Left ventricle myocardium inferior (tissue), 1 donor: ENCODE measurements around the gene SMIM36. TPM values are rescaled to one million over a fixed set of nuclear protein-coding genes. Genes with fewer than 3 reads are reported as not detected.
"Not testable (repeated sequence)": the region's sequence is repeated elsewhere in the genome, so short reads cannot be mapped to it uniquely, and the experiment has no call there.

Experiments used
- DNase-seq: peaks from one replicate; pipeline ENCODE4 v3.0.0-alpha.2; 2020
- H3K27ac ChIP-seq: fragments of 200-600 bp; replicated peaks from 2 replicates; pipeline ENCODE4 v1.8.0; 2021
- H3K27me3 ChIP-seq: fragments of 200-600 bp; 2 replicates; pipeline ENCODE4 v1.8.0; 2021; ENCODE audit warnings: low read depth
- H3K36me3 ChIP-seq: fragments of 200-600 bp; 2 replicates; pipeline ENCODE4 v1.8.0; 2021
- H3K4me1 ChIP-seq: fragments of 200-600 bp; 2 replicates; pipeline ENCODE4 v1.8.0; 2021
- H3K4me3 ChIP-seq: fragments of 200-600 bp; 2 replicates; pipeline ENCODE4 v1.8.0; 2021; ENCODE audit warnings: mild to moderate bottlenecking, moderate library complexity
- H3K9me3 ChIP-seq: fragments of 200-600 bp; replicated peaks from 2 replicates; pipeline ENCODE4 v1.8.0; 2021
- intact Hi-C: fragments of 100-400 bp; cut with micrococcal nuclease; formaldehyde crosslinking; loops from one replicate; pipeline ENCODE4 v1.11.0; 2022
- total RNA-seq: library from RNA; stranded (reverse); fragmentation: NEBNext Ultra II Directional; extraction: Animal tissue kit (Norgen Biotek cat#: 25700); gene quantifications from one replicate; pipeline ENCODE4 v1.2.1, GENCODE V29; 2021
- TF ChIP-seq, protein P1 (sequence below): fragments of 200-600 bp; IDR thresholded peaks from 2 replicates; pipeline ENCODE4 v1.8.0; 2021; ENCODE audit warnings: antibody characterized with exemption, mild to moderate bottlenecking, borderline replicate concordance
- donor health status: DM: no; HTN: yes; CAD: no; lungs with severe emphysema.

The SMIM36 gene
- total RNA-seq, 1 donor from 2014 or later: not detected

DNA sequence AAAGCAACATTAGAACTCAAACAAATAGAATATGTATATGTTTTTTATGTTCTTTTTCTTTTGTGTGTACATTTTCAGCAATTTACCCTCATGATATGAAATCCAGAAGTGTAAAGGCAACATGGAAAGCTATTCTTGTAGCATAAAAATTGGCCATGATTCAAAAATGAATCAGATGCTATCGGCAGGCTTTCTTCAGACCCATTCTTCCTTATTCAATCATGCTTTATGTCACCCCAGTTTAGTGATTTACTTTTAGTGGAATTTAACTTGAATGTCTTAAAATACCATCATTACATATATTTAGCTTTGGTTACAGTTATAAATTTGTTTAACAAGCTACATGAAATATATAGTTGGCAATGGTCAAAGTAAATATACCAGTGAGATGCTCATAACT is 21.4 kb upstream of the SMIM36 start:
- Histone ChIP-seq H3K27ac (no peak overlapping the region), H3K4me1 (no peaks in the 10 kb centered on the region), H3K4me3 (no peak overlapping the region), H3K9me3 (no peaks in the 10 kb centered on the region), H3K27me3 (peaks cover 6% of the 10 kb centered on the region), H3K36me3 (no peaks in the 10 kb centered on the region)
- TF ChIP-seq, protein P1, sequence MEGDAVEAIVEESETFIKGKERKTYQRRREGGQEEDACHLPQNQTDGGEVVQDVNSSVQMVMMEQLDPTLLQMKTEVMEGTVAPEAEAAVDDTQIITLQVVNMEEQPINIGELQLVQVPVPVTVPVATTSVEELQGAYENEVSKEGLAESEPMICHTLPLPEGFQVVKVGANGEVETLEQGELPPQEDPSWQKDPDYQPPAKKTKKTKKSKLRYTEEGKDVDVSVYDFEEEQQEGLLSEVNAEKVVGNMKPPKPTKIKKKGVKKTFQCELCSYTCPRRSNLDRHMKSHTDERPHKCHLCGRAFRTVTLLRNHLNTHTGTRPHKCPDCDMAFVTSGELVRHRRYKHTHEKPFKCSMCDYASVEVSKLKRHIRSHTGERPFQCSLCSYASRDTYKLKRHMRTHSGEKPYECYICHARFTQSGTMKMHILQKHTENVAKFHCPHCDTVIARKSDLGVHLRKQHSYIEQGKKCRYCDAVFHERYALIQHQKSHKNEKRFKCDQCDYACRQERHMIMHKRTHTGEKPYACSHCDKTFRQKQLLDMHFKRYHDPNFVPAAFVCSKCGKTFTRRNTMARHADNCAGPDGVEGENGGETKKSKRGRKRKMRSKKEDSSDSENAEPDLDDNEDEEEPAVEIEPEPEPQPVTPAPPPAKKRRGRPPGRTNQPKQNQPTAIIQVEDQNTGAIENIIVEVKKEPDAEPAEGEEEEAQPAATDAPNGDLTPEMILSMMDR: no peak
- no peak for DNase-seq
- intact Hi-C loops: no loop called here

DNA sequence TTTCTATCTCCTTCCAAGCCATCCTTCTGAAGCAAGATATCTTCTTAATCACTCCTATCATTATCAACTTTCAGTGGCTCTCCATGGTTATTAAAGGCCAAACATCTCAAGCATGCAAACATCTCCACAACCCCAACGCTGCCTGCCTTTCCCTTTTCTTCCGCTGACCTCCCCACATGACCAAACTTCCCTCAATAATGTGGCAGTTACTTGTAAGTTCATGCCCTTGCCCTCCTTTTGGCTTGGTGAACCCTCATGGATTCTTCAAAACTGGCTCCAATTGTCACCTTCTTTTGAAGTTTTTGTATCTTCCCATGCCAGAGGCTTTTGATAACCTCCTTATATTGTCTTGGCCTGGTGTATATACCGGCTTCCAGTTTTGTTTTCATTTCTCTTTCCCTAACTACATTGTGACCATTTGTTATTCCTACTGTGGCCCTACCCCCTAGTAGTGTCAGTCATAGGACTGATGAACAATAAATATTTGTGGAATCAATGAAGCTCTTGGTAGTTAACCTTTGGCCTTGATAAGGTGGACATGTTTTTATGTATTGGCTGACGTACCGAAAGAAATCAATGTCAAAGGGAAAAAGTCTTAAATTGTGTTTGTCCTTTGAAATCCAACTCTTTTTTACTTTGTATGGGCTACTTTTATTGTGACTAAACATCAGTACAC is 19.9 kb upstream of the SMIM36 start:
- Histone ChIP-seq H3K27me3 (no peaks in the 10 kb centered on the region), H3K36me3 (no peaks in the 10 kb centered on the region), H3K4me1 (no peaks in the 10 kb centered on the region), H3K9me3 (no peaks in the 10 kb centered on the region), H3K27ac (no peak overlapping the region), H3K4me3 (no peak overlapping the region)
- no peak for DNase-seq
- intact Hi-C loops: no loop called here
- TF ChIP-seq, protein P1: no peak

DNA sequence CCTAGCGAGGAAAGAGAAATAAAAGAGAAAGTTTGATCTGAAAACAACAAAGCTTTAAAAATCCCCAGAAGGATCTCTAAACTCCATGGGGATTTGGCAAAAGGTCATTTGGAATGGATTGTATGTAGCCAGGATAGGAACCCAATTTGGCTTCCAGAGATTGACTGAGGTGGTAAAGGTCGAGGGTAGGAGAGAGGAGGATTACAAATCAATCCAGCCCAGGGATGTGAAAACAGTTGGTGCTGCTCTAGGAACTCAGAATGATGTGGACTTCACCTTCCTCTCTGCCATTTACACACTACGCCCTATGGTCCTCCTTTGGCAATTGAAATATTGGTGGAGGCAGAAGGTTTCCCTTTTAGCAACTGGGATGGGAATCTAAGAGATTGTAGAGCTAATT is 18.8 kb upstream of the SMIM36 start:
- Histone ChIP-seq H3K27me3 (peaks cover 5% of the 10 kb centered on the region), H3K36me3 (no peaks in the 10 kb centered on the region), H3K4me1 (no peaks in the 10 kb centered on the region), H3K9me3 (no peaks in the 10 kb centered on the region), H3K4me3 (no peak overlapping the region), H3K27ac (no peak overlapping the region)
- intact Hi-C loops: no loop called here
- no peak for DNase-seq
- TF ChIP-seq, protein P1: no peak

DNA sequence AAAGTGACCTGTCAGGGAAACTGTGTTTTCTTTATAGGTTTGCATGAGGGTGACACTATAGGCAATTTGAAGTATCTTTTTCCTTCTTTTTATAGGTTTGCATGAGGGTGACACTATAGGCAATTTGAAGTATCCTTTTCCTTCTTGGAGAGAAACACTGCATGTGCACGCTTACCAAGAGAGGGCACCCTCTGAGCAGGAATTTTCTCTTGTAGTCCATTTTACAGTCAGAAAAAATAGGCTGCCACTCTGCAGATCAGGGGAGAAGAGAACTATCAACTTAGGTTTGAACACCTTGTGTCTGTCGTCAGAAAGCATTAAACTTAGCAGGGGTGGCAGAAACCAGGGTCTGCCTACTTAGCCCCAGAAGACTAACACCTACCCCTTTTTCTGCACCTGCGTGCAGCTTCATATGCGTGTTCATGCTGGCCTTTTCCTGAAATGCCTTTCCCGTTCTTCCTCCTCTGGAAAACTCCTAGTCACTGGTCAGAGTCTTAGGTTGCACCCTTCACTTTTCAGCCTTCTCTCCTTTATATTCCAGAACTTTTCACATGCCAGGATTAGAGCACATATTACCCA is 16.4 kb upstream of the SMIM36 start:
- Histone ChIP-seq H3K27me3 (peaks cover 5% of the 10 kb centered on the region), H3K27ac (no peak overlapping the region), H3K36me3 (no peaks in the 10 kb centered on the region), H3K4me3 (no peak overlapping the region), H3K9me3 (no peaks in the 10 kb centered on the region), H3K4me1 (no peaks in the 10 kb centered on the region)
- intact Hi-C loops: loop anchor here (2.0 to 10.0 kb wide), 2 partner anchors 243 to 297 kb away; no protein-coding TSS in a partner anchor
- no peak for DNase-seq
- TF ChIP-seq, protein P1: peak; percentile 67

DNA sequence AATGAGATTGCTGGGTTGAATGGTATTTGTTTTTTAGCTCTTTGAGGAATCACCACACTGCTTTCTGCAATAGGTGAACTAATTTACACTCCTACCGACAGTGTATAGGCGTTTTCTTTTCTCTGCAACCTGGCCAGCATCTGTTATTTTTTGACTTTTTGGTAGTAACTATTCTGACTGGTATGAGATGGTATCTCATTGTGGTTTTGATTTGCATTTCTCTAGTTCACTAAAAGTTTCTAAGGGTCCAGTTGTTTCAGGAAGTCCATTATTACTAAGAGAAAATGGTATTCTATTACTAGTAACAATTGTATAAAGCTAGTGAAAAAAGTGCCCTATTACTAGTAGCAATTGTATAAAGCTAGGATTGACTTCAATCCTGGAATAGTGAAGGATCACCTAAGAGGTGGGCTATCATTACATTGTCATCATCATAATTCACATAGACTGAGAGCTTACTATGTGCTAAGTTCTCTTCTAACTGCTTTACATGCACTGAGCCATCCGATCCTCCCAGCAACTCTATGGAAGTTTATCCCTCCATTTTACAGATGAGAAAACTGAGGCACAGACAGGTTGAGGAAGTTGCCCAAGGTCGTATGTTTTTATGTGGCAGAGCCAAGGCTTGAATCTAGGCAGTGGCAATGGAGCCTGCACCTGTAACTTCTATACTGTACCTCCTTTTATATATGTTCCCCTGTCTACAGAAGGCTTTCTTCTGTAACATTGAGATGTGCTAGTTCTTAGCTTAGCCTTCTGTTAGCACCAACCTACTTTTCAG is 13.4 kb upstream of the SMIM36 start:
- Histone ChIP-seq H3K4me3 (no peak overlapping the region), H3K27me3 (peaks cover 29% of the 10 kb centered on the region), H3K36me3 (no peaks in the 10 kb centered on the region), H3K9me3 (no peaks in the 10 kb centered on the region), H3K27ac (no peak overlapping the region), H3K4me1 (no peaks in the 10 kb centered on the region)
- intact Hi-C loops: loop anchor here (10.0 kb wide), 1 partner anchor 300 kb away; no protein-coding TSS in a partner anchor
- no peak for DNase-seq
- TF ChIP-seq, protein P1: no peak

DNA sequence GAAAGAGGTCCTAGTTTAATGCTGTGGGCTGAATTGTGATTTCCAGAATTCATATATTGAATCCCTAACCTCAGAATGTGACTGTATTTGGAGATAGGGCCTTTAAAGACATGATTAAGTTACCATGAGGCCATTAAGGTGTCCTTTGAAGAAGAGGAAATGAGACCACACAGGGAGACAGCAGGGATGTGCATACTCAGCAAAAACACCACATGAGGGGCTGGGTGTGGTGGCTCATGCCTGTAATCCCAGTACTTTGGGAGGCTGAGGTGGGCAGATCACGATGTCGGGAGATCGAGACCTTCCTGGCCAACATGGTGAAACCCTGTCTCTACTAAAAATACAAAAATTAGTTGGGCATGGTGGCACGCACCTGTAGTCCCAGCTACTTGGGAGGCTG is 11.8 kb upstream of the SMIM36 start:
- H3K27ac ChIP-seq: not testable (repeated sequence)
- intact Hi-C loops: loop anchor here (2.0 to 10.0 kb wide), 2 partner anchors 196 to 302 kb away; no protein-coding TSS in a partner anchor

More for the DNA sequence above, 11.8 kb upstream of the SMIM36 start:
- not testable (repeated sequence) for H3K4me3 ChIP-seq, H3K9me3 ChIP-seq, H3K36me3 ChIP-seq, H3K4me1 ChIP-seq, DNase-seq
- peaks cover 42% of the 10 kb centered on the region for H3K27me3 ChIP-seq
